GM18873 (cell line): Measurements from ENCODE around the gene FARS2.

Experiments
- ATAC-seq: cut with Tn5 transposase; IDR thresholded peaks from one replicate; pipeline ENCODE4 v1.9.1; 2021; ENCODE audit warnings: mild to moderate bottlenecking, moderate library complexity, moderate number of reproducible peaks; ENCODE audit not compliant: unreplicated experiment, low FRiP score

The FARS2 gene

GRCh38 chr6:5285081-5285480, 23.8 kb downstream of the FARS2 start:
- ATAC-seq, result no peak

DNA sequence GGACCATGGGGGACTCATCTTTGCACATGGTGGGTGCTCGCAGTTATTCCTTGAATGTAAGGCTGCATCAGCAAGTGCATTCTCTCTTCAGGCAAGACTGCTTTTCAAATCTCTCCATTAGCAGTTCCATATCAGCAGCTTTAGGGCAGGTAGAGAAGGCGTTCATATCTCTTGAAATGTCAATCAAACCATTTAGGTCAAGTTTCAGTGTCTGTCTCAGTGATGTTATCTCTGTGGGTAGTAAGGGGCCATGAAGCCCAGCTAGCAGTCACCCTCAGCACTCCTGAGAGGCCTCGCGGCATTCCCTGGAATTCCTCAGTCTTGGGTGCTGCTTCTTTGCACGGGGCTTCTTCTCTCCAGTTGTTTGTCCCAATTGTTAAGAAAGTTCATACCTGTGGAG, 24.2 kb downstream of the FARS2 start:
- no peak for ATAC-seq

DNA sequence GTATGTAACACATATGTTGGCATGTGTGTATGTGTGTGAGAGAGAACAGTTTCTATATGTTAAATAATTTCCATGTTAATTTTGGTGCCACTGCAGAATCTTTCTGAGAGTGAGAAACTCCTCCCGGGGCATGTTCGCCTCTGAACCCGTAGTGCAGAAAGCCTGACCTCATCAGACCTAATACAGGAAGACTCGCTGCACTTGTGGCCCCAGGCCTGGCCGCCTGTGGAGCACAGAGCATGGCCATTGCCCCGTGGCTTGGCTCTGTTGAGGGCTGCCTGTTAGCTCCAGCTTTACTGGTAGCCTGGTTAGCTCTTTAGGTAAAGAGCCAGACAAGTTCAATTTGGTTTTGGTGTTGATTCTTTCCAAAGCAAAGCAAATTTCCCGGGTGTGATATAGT, 25.5 kb downstream of the FARS2 start:
- no peak for ATAC-seq

DNA sequence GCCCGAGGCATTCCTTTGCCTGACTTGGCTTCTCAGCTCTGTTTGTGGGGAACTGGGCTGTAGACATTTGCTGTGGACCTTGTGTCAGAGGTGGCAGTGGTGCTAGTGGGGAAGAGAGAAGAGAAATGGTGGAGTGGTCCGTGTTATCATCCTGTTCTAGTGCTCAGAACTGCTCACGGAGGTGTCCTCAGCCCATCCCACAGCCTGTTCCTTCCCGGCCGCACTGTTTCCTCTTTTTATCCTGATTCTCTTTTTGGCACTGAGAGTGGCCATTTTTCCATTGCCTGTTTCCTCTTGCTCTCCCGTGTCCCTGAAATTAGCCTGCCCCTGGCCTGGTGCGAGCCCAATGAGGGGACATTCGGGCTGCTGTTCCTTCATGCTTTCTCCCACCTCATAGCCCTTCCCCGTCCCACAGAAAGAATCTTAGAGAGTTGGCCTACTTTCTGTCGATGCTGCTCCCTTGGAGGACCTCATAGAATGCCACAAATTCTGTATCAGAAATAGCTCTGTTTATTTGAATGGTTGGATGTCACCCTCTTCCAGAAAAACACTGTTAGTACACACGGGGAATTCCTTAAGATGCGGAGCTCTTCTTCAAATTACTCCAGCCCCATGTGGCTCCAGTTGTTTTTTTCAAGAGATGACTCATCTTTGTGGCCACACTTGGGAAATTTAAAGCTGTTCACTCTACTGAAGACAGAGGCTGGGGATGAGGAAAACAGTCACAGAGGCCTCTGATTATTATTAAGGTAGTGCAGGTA, 26.1 kb downstream of the FARS2 start:
- ATAC-seq, result no peak

DNA sequence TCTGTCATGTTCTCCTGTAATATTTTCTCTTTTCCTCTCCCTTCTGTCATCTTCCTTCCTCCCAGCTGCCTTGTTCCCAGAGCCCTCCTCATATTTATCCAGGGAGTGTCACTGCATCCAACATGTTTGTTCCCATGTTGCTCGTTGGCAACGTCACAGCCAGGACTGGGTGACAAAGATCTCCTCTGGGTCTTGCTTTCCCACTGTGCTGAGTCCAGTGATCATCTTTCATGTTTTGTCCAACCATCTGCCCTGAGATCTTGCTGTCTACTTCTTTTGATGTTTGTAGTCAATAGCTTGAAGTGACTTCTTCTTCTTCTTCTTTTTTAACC, 26.6 kb downstream of the FARS2 start:
- ATAC-seq, result no peak

DNA sequence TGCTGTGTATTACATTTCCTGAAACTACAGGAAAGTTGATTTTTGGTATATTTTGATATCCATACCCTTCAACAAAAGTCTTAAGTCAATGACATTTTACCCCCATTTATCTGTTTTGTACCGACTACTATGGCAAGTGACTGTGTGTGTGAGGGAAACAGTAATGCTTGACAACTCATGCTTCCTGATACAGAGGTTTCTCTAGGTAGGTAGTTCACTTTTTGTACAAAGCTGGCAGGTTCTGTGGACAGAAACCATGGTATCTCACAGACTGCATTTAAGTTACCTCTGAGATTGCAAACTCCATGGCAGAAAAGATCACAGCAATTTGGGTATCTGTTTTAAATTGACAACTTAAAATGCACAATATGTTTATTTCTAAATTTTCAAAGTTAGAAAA, 28.8 kb downstream of the FARS2 start:
- no peak for ATAC-seq

- ATAC-seq, result no peak
These were observed 29.2 kb downstream of the FARS2 start for GRCh38 chr6:5290500-5290899.

GRCh38 chr6:5292154-5292553, 30.8 kb downstream of the FARS2 start:
- ATAC-seq, result no peak

DNA sequence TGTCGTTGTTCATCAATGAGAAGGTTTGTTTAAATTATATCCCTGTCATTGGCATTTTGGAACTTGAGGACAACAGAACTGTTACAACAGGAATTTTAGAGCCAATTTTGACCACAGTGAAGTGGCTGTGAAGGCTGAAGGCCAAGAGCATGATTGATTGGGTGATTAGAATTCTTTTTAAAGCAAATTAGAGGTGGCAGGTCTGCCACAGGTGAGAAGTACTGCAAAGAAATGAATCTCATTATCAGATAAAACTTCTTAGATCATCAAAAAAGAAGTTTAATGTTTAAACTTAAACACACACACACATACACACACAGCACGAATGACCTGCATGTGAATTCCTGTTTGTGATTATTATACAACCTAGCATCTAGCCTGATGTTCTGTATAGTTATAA, 32.4 kb downstream of the FARS2 start:
- no peak for ATAC-seq

DNA sequence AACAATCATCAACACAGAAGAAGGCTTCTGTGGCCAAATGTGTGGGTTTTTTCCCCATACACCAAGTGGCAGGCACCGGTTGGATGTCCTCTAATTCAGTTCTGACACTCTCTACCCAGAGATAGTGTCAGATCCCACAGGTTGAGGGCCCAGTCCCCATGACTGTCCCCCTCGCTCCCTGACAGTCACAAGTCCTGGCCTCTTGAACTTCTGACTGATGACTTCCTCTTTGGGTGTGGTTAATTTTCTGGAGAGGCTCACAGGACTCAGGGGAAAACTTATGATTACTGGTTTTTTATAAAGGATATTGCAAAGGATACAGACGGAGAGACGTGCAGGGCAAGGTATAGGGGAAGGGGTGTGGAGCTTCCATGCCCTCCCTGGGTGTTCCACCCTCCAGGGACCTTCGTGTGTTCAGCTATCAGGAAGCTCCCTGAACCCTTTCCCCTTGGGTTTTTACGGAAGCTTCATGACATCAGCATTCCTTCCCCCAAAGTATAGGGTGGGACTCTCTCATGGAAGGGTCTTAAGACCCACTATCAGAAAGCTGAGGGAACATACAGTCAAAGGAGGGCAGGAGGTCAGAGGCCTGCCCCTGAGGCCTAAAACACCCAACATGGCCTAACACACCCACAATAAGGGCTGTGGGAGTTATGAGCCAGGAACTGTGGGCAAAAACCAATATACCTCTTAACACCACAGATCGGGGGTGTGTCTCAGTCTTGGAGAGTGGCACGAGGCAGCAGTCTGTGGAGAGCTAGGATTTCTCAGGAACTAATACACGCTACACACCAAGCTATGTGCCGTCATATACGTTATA, 33.3 kb downstream of the FARS2 start:
- no peak for ATAC-seq

- no peak for ATAC-seq
These were observed 34.3 kb downstream of the FARS2 start for GRCh38 chr6:5295623-5296022.

- no peak for ATAC-seq
These were observed 39.0 kb downstream of the FARS2 start for GRCh38 chr6:5300206-5300764.

- ATAC-seq, result peak; percentile 83
These were observed 41.1 kb downstream of the FARS2 start for GRCh38 chr6:5302220-5302946.

DNA sequence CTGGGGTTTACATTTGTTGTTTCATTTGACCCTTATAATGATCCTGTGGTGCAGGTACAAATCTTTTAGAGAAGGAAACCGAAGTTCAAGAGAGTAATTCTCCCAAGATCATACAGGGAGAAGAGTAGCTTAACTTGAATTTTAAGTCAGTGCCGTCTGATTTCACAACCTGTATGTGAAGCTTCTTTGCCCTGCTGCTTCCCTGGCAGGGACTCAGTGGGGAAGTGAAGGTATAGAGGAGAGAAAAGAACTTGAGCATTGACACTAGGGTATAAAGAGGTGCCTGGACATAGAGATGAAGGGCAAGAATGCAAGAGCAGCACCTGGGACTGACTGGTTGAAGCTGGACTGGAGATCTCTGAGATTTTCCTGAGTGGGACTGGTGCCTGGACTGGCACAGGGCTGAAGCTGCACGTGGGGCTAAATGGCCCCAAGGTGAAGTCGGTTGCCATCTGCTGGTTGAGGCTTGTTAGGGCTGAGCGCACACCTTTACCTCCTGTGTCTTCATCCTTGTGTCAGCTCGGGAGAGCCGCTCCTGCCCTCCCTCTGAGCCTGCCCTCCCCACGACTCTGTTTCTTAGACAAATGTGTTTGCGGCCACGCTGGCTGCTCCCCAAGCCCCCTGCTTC, 41.8 kb downstream of the FARS2 start:
- peak; percentile 72 for ATAC-seq

DNA sequence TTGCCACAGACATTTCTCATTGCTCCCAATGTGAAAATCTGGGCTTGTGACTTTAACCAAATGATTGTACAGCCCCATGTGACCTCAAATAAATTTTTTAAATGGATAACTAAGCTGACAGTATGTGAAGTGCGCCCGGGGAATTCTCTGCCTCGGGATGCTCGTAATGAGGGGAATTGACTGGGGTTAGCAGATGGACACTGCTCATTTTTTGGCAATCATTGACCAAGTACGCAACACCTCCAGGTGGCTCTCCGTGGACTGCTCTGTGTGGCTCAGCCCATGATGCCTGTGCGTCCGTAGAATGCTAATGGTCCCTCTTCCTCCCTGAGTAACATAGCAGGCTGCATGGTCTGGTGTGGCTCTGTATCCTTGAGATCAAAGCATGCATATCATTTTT, 42.4 kb downstream of the FARS2 start:
- ATAC-seq, result no peak

- no peak for ATAC-seq
These were observed 44.8 kb downstream of the FARS2 start for GRCh38 chr6:5305968-5306626.

DNA sequence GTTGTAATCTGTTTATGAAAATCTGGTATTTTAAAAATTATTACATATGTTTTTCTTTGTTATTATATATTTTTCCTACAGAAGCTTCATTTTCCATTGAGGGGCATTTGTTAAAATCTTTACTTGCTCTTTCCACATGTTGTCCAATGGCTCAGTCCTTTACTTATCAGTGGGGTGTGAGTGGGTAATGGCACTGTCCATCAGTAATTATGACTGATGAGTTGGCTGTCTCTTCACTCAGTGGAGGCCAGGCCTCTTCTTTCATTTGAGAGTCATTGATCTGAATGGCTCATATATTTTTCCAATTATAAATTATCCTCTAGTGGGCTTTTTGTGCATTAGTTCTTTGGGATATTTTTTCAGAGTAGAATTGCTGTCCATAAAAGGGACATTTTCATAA, 45.7 kb downstream of the FARS2 start:
- ATAC-seq, result no peak

- ATAC-seq, result no peak
These were observed 46.8 kb downstream of the FARS2 start for GRCh38 chr6:5308066-5308465.

DNA sequence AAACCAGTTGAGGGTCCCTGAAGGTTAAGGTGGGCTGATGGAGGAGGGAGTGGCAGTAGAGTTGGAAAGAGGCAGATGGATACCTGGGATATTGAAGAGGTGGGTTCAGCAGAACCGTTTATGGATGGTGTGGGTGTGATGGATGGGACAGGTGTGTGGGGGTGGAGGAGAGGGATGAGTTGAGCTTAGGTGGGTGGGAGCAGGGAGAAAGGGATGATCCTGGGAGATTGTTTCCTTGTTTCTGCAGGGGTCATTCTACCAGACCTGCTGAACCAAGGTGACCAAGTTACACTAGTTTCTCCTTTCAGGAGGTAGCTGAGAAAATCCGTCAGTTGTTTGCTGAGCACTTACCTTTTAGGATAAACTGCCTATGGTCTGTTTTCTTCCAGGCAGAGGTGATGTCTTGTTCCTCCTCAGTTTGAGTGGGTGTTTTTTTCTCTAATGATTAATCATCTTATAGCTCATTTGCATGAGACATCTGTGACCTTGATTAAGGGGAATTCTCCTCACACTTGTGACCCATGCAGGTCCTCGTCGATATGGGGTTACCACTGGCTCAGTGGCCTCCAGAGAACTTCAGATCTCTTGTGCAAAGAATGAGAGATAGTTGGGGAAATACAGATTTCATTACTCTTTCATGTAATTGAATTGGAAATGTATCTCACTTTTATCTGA, 53.0 kb downstream of the FARS2 start:
- ATAC-seq, result no peak

DNA sequence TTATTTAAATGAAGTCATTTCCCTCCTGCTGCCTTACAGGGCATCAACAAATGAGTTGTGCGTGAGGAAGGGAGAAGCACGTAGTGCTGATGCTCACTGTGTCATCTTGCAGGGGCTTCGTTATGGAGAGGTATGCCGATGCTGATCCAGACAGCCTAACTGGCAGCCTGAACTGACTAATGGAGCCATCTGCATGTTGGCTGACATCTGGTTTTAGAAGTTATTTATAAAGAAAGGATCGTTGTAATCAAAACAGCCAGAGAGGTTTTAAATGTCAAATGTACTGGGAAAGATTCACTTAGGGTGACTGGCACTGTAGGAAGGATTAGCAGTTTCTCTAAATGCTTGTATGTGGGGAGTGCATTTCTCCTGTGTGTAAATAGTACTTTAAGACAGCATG, 54.6 kb downstream of the FARS2 start:
- no peak for ATAC-seq
